PC-3 (cell line): ENCODE data around the gene KLF16. TPM values are rescaled to one million over a fixed set of nuclear protein-coding genes. Genes with fewer than 3 reads are reported as not detected.

Experiments used
- ATAC-seq: fragments of 200-7000 bp; cut with Tn5 transposase; 2 replicates; pipeline ENCODE4 v1.9.1; 2020; ENCODE audit warnings: mild to moderate bottlenecking, moderate library complexity
- BruUV-seq: library from RNA; stranded (reverse); fragments of 400-500 nt; replicated peaks from 2 replicates; lab custom pipeline; 2021; lab: Mats Ljungman, UMichigan
- CTCF ChIA-PET: fragments of 300-600 bp; sonication (Branson Sonifier 250); formaldehyde crosslinking; loops from one replicate; lab custom pipeline; 2022; ENCODE audit warnings: antibody characterized with exemption; lab: Charles Lee
- POLR2A ChIA-PET: fragments of 300-600 bp; sonication (Branson Sonifier 250); formaldehyde crosslinking; loops from one replicate; lab custom pipeline; 2022; ENCODE audit warnings: antibody characterized with exemption; ENCODE audit not compliant: unreplicated experiment; lab: Charles Lee
- DNase-seq: peaks from one replicate; pipeline ENCODE4 v3.0.0-alpha.2; 2015
- H2AFZ ChIP-seq: fragments of 300-600 bp; sonication (generic); 2 replicates; pipeline ENCODE4 v1.6.0; 2016; ENCODE audit warnings: antibody characterized with exemption, low read length
- H3F3A ChIP-seq: fragments of 300-600 bp; sonication (generic); one replicate; pipeline ENCODE4 v1.6.0; 2017; ENCODE audit warnings: antibody characterized with exemption, low read length, control low read depth, mild to moderate bottlenecking; ENCODE audit not compliant: unreplicated experiment
- H3K27ac ChIP-seq: fragments of 300-600 bp; sonication (generic); 2 replicates; pipeline ENCODE4 v1.5.1; 2016; ENCODE audit warnings: mild to moderate bottlenecking, low read length
- H3K27me3 ChIP-seq: fragments of 300-600 bp; sonication (generic); 2 replicates; pipeline ENCODE4 v1.6.1; 2016; ENCODE audit warnings: low read length, mixed read lengths
- H3K36me3 ChIP-seq: fragments of 300-600 bp; sonication (generic); 2 replicates; pipeline ENCODE4 v1.6.1; 2016; ENCODE audit warnings: low read depth, mixed run types, low read length, mixed read lengths
- H3K4me1 ChIP-seq: fragments of 300-600 bp; sonication (generic); 2 replicates; pipeline ENCODE4 v1.5.1; 2016; ENCODE audit warnings: low read length; ENCODE audit not compliant: insufficient read depth
- H3K4me2 ChIP-seq: fragments of 300-600 bp; sonication (generic); 2 replicates; pipeline ENCODE4 v1.6.0; 2016; ENCODE audit warnings: low read length
- H3K4me3 ChIP-seq: fragments of 300-600 bp; sonication (generic); 2 replicates; pipeline ENCODE4 v1.5.1; 2016; ENCODE audit warnings: mild to moderate bottlenecking, low read length, mixed read lengths
- H3K79me2 ChIP-seq: fragments of 300-600 bp; sonication (generic); 2 replicates; pipeline ENCODE4 v1.6.1; 2017; ENCODE audit warnings: low read length, mixed read lengths
- H3K9ac ChIP-seq: fragments of 300-600 bp; sonication (generic); 2 replicates; pipeline ENCODE4 v1.6.0; 2016; ENCODE audit warnings: mild to moderate bottlenecking, low read length
- H3K9me2 ChIP-seq: fragments of 300-600 bp; sonication (generic); replicated peaks from 2 replicates; pipeline ENCODE4 v1.6.1; 2016; ENCODE audit warnings: mixed run types, low read length, mixed read lengths
- H3K9me3 ChIP-seq: fragments of 300-600 bp; sonication (generic); 2 replicates; pipeline ENCODE4 v1.6.1; 2016; ENCODE audit warnings: low read length, mixed read lengths
- H4K20me1 ChIP-seq: fragments of 300-600 bp; sonication (generic); 2 replicates; pipeline ENCODE4 v1.6.1; 2016; ENCODE audit warnings: low read length, mixed read lengths
- CTCF ChIP-seq: fragments of 300-600 bp; sonication (generic); conservative IDR thresholded peaks from 2 replicates; pipeline ENCODE4 v1.5.1; 2017; ENCODE audit warnings: antibody characterized with exemption, low read depth, mild to moderate bottlenecking, low read length
- EZH2 ChIP-seq: fragments of 300-600 bp; sonication (generic); IDR thresholded peaks from one replicate; pipeline ENCODE4 v1.6.1; 2017; ENCODE audit warnings: antibody characterized with exemption, mild to moderate bottlenecking, low read length; ENCODE audit not compliant: unreplicated experiment
- EZH2phosphoT487 ChIP-seq: fragments of 300-600 bp; sonication (generic); IDR thresholded peaks from 2 replicates; pipeline ENCODE4 v1.6.1; 2018; ENCODE audit warnings: mild to moderate bottlenecking, antibody characterized with exemption, low read length, borderline replicate concordance
- intact Hi-C: fragments of 100-400 bp; cut with micrococcal nuclease; formaldehyde crosslinking; loops from 2 replicates; pipeline ENCODE4 v1.9.0; 2023
- total RNA-seq: library from RNA; depleted of rRNA; stranded (reverse); fragments of >200 nt; gene quantifications from 2 replicates; pipeline ENCODE4 v1.2.3, GENCODE V29; 2014

KLF16 gene
- total RNA-seq, 1 experiment from 2014 or later = 15.1 TPM

DNA sequence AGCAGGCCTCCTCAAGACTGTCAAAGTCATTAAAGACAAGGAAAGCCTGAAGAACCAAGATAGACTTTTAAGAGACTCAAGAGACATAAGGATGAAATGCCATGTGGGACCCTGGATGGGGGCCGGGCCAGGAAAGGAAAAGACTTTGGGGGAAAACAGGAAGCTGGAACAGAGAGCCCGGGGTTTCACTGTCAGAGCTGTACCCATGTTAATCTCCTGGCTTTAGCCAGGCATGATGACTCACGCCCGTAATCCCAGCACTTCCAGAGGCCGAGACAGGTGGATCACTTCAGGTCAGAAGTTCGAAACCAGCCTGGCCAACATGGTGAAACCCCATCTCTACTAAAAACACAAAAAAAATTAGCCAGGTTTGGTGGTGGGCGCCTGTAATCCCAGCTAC, 5.6 kb upstream of the KLF16 start:
- no peaks in the 10 kb centered on the region for H3K9me2 ChIP-seq
- no peaks in the 10 kb centered on the region for H4K20me1 ChIP-seq
- DNase-seq (no peak), ATAC-seq (no peak)
- H3K4me3 ChIP-seq = no peak overlapping the region
- no TSS peak for BruUV-seq
- CTCF ChIA-PET = no interaction called here
- H2AFZ ChIP-seq = no peak overlapping the region
- POLR2A ChIA-PET = no interaction called here
- no peaks in the 10 kb centered on the region for H3K27me3 ChIP-seq
- H3F3A ChIP-seq = no peaks in the 10 kb centered on the region
- no peaks in the 10 kb centered on the region for H3K36me3 ChIP-seq
- peaks cover 18% of the 10 kb centered on the region for H3K79me2 ChIP-seq
- no peak overlapping the region for H3K4me2 ChIP-seq
- no peaks in the 10 kb centered on the region for H3K9me3 ChIP-seq
- intact Hi-C loops = no loop called here
- H3K4me1 ChIP-seq = peaks cover 8% of the 10 kb centered on the region; the same call in 1 of the 2 replicates
- no peak overlapping the region for H3K9ac ChIP-seq
- TF ChIP-seq EZH2phosphoT487 (no peak), CTCF (no peak), EZH2 (no peak)
- H3K27ac ChIP-seq = no peak overlapping the region

DNA sequence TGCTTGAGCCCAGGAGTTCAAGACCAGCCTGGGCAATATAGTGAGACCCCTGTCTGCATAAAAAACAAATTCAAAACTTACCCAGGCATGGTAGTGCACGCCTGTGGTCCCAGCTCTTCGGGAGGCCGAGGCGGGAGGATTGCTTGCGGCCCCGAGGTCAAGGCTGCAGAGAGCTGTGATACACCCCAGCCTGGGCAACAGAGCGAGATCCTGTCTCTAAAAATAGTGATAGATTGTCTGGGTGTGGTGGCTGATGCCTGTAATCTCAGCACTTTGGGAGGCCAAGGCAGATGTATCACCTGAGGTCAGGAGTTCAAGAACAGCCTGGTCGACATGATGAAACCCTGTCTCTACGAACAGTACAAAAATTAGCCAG, 4.0 kb upstream of the KLF16 start:
- no peak for DNase-seq
- Histone ChIP-seq H3K9me3 (no peaks in the 10 kb centered on the region), H2AFZ (no peak overlapping the region), H3K4me1 (peaks cover 2% of the 10 kb centered on the region; the same call in 1 of the 2 replicates), H4K20me1 (0 out of 2 replicates have a peak, but pooled peaks cover 1% of the 10 kb centered on the region), H3K36me3 (no peaks in the 10 kb centered on the region), H3F3A (no peaks in the 10 kb centered on the region), H3K4me3 (no peak overlapping the region), H3K9me2 (no peaks in the 10 kb centered on the region), H3K9ac (no peak overlapping the region), H3K79me2 (peaks cover 4% of the 10 kb centered on the region), H3K4me2 (no peak overlapping the region), H3K27me3 (no peaks in the 10 kb centered on the region), H3K27ac (no peak overlapping the region)
- intact Hi-C loops = no loop called here
- CTCF ChIA-PET = no interaction called here
- ATAC-seq = no peak
- POLR2A ChIA-PET = no interaction called here
- TF ChIP-seq EZH2 (no peak), CTCF (no peak), EZH2phosphoT487 (no peak)
- BruUV-seq = no TSS peak

DNA sequence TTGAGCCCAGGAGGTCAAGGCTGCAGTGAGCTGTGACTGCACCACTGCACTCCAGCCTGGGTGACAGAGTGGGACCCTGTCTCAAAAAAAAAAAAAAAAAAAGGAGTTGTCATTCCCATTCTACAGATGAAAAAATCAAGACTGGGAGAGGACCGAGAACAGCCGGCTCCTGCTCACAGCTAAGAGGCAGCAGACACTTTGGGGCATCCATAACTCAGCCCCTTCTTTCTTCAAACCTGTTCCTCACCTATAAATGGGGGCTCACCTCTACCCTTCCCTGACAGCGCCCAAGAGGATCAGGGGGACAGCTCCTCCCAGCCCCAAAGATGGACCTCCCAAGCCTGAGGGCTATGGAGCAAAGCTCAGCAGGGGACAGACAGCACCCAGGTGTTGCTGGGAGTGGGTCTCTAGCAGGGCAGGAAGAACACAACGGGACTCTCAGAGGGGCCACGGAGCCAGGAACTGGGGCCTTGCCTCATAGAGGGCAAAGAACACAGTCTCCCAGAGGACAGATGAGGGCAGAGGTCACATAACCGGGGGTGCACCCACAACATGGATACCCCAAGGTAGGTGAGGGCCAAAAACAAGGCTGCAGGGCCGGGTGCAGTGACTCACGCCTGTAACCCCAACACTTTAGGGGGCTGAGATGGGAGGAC, 3.4 kb upstream of the KLF16 start:
- Histone ChIP-seq H3F3A (no peaks in the 10 kb centered on the region), H3K9me2 (no peaks in the 10 kb centered on the region), H3K4me3 (no peak overlapping the region), H3K4me1 (peaks cover 2% of the 10 kb centered on the region; the same call in 1 of the 2 replicates), H3K79me2 (peaks cover 8% of the 10 kb centered on the region), H3K36me3 (no peaks in the 10 kb centered on the region), H3K4me2 (no peak overlapping the region), H3K9ac (no peak overlapping the region), H2AFZ (no peak overlapping the region), H3K9me3 (no peaks in the 10 kb centered on the region), H4K20me1 (peaks cover 6% of the 10 kb centered on the region; the same call in 1 of the 2 replicates), H3K27me3 (no peaks in the 10 kb centered on the region), H3K27ac (no peak overlapping the region)
- TF ChIP-seq EZH2phosphoT487 (no peak), CTCF (no peak)
- intact Hi-C loops = no loop called here
- CTCF ChIA-PET = no interaction called here
- ATAC-seq (no peak), DNase-seq (no peak)
- POLR2A ChIA-PET = no interaction called here
- BruUV-seq = no TSS peak
